Activated naive CD8-positive, alpha-beta T cell treated with anti-CD3 and anti-CD28 coated beads for 36 hours (primary cell): ENCODE measurements around the gene GRHL1. TPM values are rescaled to one million over a fixed set of nuclear protein-coding genes. Genes with fewer than 3 reads are reported as not detected.

Source experiments
- DNase-seq: peaks from one replicate; pipeline ENCODE4 v3.0.0; 2021
- H3K27ac Mint-ChIP-seq: one replicate; pipeline ENCODE4 v1.8.0; 2022; ENCODE audit warnings: mild to moderate bottlenecking, moderate library complexity, mixed read lengths
- H3K27me3 Mint-ChIP-seq: one replicate; pipeline ENCODE4 v1.8.0; 2022; ENCODE audit warnings: mild to moderate bottlenecking, mixed read lengths
- H3K36me3 Mint-ChIP-seq: one replicate; pipeline ENCODE4 v1.8.0; 2021; ENCODE audit warnings: mild to moderate bottlenecking, mixed read lengths
- H3K4me1 Mint-ChIP-seq: one replicate; pipeline ENCODE4 v1.8.0; 2021; ENCODE audit warnings: mixed read lengths
- H3K4me3 Mint-ChIP-seq: one replicate; pipeline ENCODE4 v1.8.0; 2022; ENCODE audit warnings: mild to moderate bottlenecking, moderate library complexity, mixed read lengths
- H3K9me3 Mint-ChIP-seq: one replicate; pipeline ENCODE4 v1.8.0; 2022; ENCODE audit warnings: mixed read lengths
- total RNA-seq, 2 experiments: library from RNA; stranded (reverse); gene quantifications; one replicate each; pipeline ENCODE4 v1.2.3, GENCODE V29; 2021

Gene GRHL1
- total RNA-seq, 2 experiments from 2014 or later, result 0.49 to 0.76 TPM

GRCh38 chr2:9959262-9959661 is 7.8 kb downstream of the GRHL1 start:
- Mint-ChIP-seq H3K27me3 (peaks cover 18% of the 10 kb centered on the region), H3K4me3 (no peak overlapping the region), H3K36me3 (no peaks in the 10 kb centered on the region), H3K4me1 (no peaks in the 10 kb centered on the region), H3K27ac (no peak overlapping the region), H3K9me3 (no peaks in the 10 kb centered on the region)
- DNase-seq, result no peak

DNA sequence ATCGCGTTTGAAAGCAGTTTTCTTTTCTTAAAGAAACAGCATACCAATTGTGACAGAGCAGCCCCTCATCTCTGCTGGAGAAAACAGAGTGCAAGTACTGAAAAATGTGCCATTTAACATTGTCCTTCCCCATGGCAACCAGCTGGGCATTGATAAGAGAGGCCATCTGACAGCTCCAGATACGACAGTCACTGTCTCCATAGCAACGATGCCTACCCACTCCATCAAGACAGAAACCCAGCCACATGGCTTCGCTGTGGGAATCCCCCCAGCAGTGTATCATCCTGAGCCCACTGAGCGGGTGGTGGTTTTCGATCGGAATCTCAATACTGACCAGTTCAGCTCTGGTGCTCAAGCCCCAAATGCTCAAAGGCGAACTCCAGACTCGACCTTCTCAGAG is 9.5 kb downstream of the GRHL1 start:
- Mint-ChIP-seq H3K4me3 (no peak overlapping the region), H3K27me3 (peaks cover 13% of the 10 kb centered on the region), H3K27ac (no peak overlapping the region), H3K9me3 (no peaks in the 10 kb centered on the region), H3K4me1 (peaks cover 7% of the 10 kb centered on the region), H3K36me3 (no peaks in the 10 kb centered on the region)
- no peak for DNase-seq

DNA sequence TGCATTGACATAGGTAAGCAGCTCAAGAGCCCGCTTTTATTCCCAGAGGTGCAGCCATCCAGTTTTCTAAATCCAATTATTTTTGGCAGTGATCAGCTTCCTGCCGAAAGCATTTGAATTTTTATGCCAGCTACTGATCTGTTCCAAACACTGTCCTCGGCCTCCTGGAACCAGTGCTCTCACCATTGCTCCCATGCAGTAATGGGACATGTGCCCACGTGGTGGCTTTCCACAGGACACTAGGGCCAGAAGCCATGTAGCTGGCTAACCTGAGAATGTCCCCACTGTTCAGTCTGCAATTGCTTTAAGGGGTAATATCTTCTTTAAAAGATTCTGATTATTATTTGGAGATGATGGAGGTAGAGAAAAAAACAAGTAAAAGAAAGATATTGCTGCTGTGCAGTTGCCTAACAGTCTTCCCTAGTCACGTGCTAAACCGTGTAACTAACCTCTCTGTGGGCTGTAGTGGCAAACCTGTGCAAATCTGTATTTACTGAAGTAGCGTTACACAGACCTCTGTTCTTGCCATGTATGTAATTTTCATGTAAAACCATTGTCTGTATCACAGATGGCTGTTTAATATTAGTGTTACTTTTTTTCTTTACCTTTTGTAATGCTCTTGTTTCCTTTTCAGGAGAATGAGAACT is 13.0 kb downstream of the GRHL1 start:
- H3K4me3 Mint-ChIP-seq, result no peak overlapping the region
- no peaks in the 10 kb centered on the region for H3K9me3 Mint-ChIP-seq
- H3K27me3 Mint-ChIP-seq, result no peaks in the 10 kb centered on the region
- H3K4me1 Mint-ChIP-seq, result peaks cover 9% of the 10 kb centered on the region
- no peak for DNase-seq
- H3K27ac Mint-ChIP-seq, result no peak overlapping the region
- no peaks in the 10 kb centered on the region for H3K36me3 Mint-ChIP-seq

- no peak for DNase-seq
- Mint-ChIP-seq H3K4me3 (no peak overlapping the region), H3K4me1 (peaks cover 9% of the 10 kb centered on the region)
Measured at GRCh38 chr2:9965119-9965822, 13.8 kb downstream of the GRHL1 start.

GRCh38 chr2:9966491-9967022 is 15.1 kb downstream of the GRHL1 start:
- H3K36me3 Mint-ChIP-seq, result no peaks in the 10 kb centered on the region
- no peak for DNase-seq
- H3K4me1 Mint-ChIP-seq, result peaks cover 9% of the 10 kb centered on the region
- H3K27me3 Mint-ChIP-seq, result no peaks in the 10 kb centered on the region
- no peaks in the 10 kb centered on the region for H3K9me3 Mint-ChIP-seq
- no peak overlapping the region for H3K4me3 Mint-ChIP-seq
- no peak overlapping the region for H3K27ac Mint-ChIP-seq

More at GRCh38 chr2:9965119-9965822, 13.8 kb downstream of the GRHL1 start:
- no peak overlapping the region for H3K27ac Mint-ChIP-seq
- H3K9me3 Mint-ChIP-seq, result no peaks in the 10 kb centered on the region
- H3K36me3 Mint-ChIP-seq, result no peaks in the 10 kb centered on the region
- H3K27me3 Mint-ChIP-seq, result no peaks in the 10 kb centered on the region

GRCh38 chr2:9967053-9967775 is 15.7 kb downstream of the GRHL1 start:
- Mint-ChIP-seq H3K9me3 (no peaks in the 10 kb centered on the region), H3K27ac (no peak overlapping the region), H3K4me3 (no peak overlapping the region), H3K27me3 (no peaks in the 10 kb centered on the region), H3K36me3 (no peaks in the 10 kb centered on the region), H3K4me1 (peaks cover 9% of the 10 kb centered on the region)
- no peak for DNase-seq

DNA sequence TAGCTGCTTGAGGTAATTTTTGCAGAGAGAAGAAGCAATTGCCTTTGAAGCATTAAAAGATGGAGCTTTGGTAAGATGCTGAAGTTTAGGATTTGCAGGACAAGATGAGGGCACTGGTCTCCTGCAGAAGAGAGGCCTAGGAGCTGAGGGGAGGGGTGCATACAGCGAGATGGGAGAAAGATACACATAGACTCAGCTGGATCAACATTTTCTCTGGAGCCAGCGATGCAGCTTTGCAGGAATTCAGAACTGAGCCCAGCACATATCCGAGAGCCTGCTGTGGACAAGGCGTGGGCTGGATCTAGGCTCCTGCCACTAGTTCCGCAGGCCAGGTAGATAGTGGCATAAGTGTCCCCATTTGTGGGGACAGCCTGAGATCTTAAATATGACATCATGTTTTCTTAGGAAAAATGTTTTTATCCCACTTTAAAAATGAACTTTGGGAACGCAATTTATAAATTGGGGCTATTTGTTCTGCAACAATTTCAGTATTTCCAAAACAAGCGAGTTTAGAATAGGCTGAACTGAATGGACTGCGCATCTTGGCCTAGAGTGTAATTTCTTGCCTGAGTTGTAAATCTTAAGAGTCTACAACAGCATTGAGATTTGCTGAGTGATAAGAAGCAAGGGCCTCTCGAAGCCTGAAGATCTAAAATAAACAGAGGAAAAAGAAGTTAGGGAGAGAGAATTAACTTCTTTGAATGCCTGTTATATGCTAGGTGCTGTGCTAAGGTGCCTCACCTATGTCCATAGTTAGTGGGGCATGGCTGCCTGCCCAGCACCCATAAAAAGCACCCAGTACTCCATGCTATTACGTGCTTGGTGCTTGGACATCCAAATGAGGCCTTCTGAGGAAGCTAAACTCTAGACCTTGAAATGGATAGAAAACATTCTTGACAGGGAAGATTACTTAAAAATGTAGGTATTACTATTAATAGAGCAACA is 17.3 kb downstream of the GRHL1 start:
- Mint-ChIP-seq H3K36me3 (no peaks in the 10 kb centered on the region), H3K4me3 (no peak overlapping the region), H3K9me3 (no peaks in the 10 kb centered on the region), H3K27me3 (no peaks in the 10 kb centered on the region), H3K4me1 (peaks cover 18% of the 10 kb centered on the region), H3K27ac (no peak overlapping the region)
- no peak for DNase-seq

GRCh38 chr2:9970200-9971044 is 18.9 kb downstream of the GRHL1 start:
- Mint-ChIP-seq H3K4me3 (no peak overlapping the region), H3K27ac (no peak overlapping the region), H3K36me3 (no peaks in the 10 kb centered on the region), H3K4me1 (peaks cover 20% of the 10 kb centered on the region), H3K27me3 (peaks cover 9% of the 10 kb centered on the region), H3K9me3 (no peaks in the 10 kb centered on the region)
- DNase-seq, result no peak

DNA sequence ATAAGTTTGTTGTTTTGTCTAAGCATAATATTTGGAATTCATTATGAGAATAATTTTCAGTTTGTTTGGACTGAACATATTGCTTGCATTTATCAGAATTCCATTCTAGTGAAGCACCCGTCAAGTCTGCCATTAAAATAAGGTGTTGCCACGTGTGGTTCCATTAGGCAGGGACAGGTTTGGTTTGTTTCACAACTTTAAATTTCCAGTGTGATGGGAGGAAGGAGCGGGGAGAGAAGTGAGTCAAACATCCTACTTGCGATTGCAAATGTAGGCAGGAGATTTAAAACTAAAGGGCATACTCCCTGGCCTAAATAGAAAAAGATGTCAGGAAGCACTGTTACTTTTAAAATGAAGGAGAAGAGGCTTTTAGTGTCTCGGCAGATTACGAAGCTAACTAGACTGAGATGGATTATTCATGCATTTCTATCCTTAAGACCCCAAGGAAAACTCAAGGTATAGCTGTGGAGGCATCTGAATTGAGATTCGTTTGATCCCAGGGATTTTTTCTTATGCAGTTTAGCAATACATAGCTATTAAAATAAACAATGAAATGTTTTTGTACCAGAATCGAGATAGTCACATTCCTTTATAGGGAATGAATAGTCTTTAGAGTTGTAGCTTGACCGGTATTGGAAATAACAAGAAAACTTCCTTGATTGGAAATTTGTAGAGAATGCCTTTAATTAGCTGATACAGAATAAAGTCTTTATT is 19.8 kb downstream of the GRHL1 start:
- no peaks in the 10 kb centered on the region for H3K9me3 Mint-ChIP-seq
- DNase-seq, result no peak
- H3K27ac Mint-ChIP-seq, result no peak overlapping the region
- peaks cover 2% of the 10 kb centered on the region for H3K36me3 Mint-ChIP-seq
- H3K4me1 Mint-ChIP-seq, result peaks cover 25% of the 10 kb centered on the region
- peaks cover 9% of the 10 kb centered on the region for H3K27me3 Mint-ChIP-seq
- H3K4me3 Mint-ChIP-seq, result no peak overlapping the region

DNA sequence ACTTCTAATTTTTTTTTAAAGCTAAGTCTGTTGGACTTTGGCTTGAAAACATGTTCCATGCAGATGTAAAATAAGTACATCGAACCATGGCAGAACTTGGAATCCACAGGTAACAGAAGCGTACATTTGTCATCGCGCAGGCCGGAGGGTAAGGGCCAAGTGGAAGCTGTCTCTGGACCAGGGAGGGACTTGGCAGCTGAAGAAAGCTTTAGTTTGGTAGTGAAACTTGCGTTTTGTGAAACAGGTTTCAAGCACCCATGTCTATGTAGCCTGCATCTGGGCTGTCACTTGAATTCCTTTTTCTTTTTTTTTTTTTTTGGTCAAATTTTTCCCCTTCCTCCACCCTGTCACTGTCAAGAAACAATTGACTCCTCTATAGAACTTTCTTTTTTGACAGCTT is 20.4 kb downstream of the GRHL1 start:
- peaks cover 7% of the 10 kb centered on the region for H3K36me3 Mint-ChIP-seq
- H3K4me3 Mint-ChIP-seq, result no peak overlapping the region
- H3K27me3 Mint-ChIP-seq, result peaks cover 9% of the 10 kb centered on the region
- H3K9me3 Mint-ChIP-seq, result no peaks in the 10 kb centered on the region
- DNase-seq, result no peak
- peaks cover 31% of the 10 kb centered on the region for H3K4me1 Mint-ChIP-seq
- H3K27ac Mint-ChIP-seq, result no peak overlapping the region

GRCh38 chr2:9972621-9973479 is 21.4 kb downstream of the GRHL1 start:
- H3K36me3 Mint-ChIP-seq, result peaks cover 8% of the 10 kb centered on the region
- DNase-seq, result no peak
- no peak overlapping the region for H3K4me3 Mint-ChIP-seq
- H3K9me3 Mint-ChIP-seq, result no peaks in the 10 kb centered on the region
- peaks cover 9% of the 10 kb centered on the region for H3K27me3 Mint-ChIP-seq
- no peak overlapping the region for H3K27ac Mint-ChIP-seq
- H3K4me1 Mint-ChIP-seq, result peaks cover 32% of the 10 kb centered on the region

GRCh38 chr2:9973690-9974089 is 22.2 kb downstream of the GRHL1 start:
- no peaks in the 10 kb centered on the region for H3K9me3 Mint-ChIP-seq
- no peak for DNase-seq
- peaks cover 8% of the 10 kb centered on the region for H3K36me3 Mint-ChIP-seq
- H3K4me1 Mint-ChIP-seq, result peaks cover 37% of the 10 kb centered on the region
- H3K27me3 Mint-ChIP-seq, result peaks cover 9% of the 10 kb centered on the region
- no peak overlapping the region for H3K27ac Mint-ChIP-seq
- H3K4me3 Mint-ChIP-seq, result no peak overlapping the region

GRCh38 chr2:9974343-9974742 is 22.9 kb downstream of the GRHL1 start:
- H3K4me1 Mint-ChIP-seq, result peaks cover 37% of the 10 kb centered on the region
- DNase-seq, result no peak
- H3K4me3 Mint-ChIP-seq, result no peak overlapping the region
- H3K27me3 Mint-ChIP-seq, result peaks cover 9% of the 10 kb centered on the region
- no peaks in the 10 kb centered on the region for H3K9me3 Mint-ChIP-seq
- H3K36me3 Mint-ChIP-seq, result peaks cover 8% of the 10 kb centered on the region
- no peak overlapping the region for H3K27ac Mint-ChIP-seq
